Stimulated activated naive CD4-positive, alpha-beta T cell treated with Interleukin-2 at 50 U/mL for 16 hours (primary cell): ENCODE measurements around the gene B3GNT2.
"Not testable (repeated sequence)": the region's sequence is repeated elsewhere in the genome, so short reads cannot be mapped to it uniquely, and the experiment has no call there.

Experiments used
- DNase-seq: peaks from one replicate; lab custom pipeline; 2025; lab: John Stamatoyannopoulos, UW

B3GNT2 gene

GRCh38 chr2:62195421-62196277 lies at the start of gene B3GNT2:
TSS of gene B3GNT2 (plus strand) at chr2:62196115. CDS start at chr2:62222221, 26,106 bp downstream.
- peak; percentile 82 for DNase-seq

GRCh38 chr2:62146790-62147189 lies 49.1 kb upstream of the B3GNT2 start:
- DNase-seq = not testable (repeated sequence)

GRCh38 chr2:62147610-62148301 lies 48.2 kb upstream of the B3GNT2 start:
- no peak for DNase-seq

GRCh38 chr2:62149708-62150107 lies 46.2 kb upstream of the B3GNT2 start:
- no peak for DNase-seq

GRCh38 chr2:62150597-62151305 lies 45.2 kb upstream of the B3GNT2 start:
- no peak for DNase-seq

- no peak for DNase-seq
Measured at GRCh38 chr2:62151306-62151638, 44.6 kb upstream of the B3GNT2 start.

- DNase-seq = no peak
Measured at GRCh38 chr2:62152000-62152399, 43.9 kb upstream of the B3GNT2 start.

GRCh38 chr2:62156861-62157496 lies 38.9 kb upstream of the B3GNT2 start:
- no peak for DNase-seq

- DNase-seq = no peak
Measured at GRCh38 chr2:62158444-62159121, 37.3 kb upstream of the B3GNT2 start.

- not testable (repeated sequence) for DNase-seq
Measured at GRCh38 chr2:62160691-62161090, 35.2 kb upstream of the B3GNT2 start.

GRCh38 chr2:62163106-62163831 lies 32.6 kb upstream of the B3GNT2 start:
- no peak for DNase-seq

GRCh38 chr2:62163834-62164233 lies 32.1 kb upstream of the B3GNT2 start:
- DNase-seq = no peak

- DNase-seq = no peak
Measured at GRCh38 chr2:62175728-62176127, 20.2 kb upstream of the B3GNT2 start.

GRCh38 chr2:62176801-62177200 lies 19.1 kb upstream of the B3GNT2 start:
- no peak for DNase-seq

GRCh38 chr2:62177392-62178049 lies 18.4 kb upstream of the B3GNT2 start:
- no peak for DNase-seq

- DNase-seq = no peak
Measured at GRCh38 chr2:62178741-62179271, 17.1 kb upstream of the B3GNT2 start.

- no peak for DNase-seq
Measured at GRCh38 chr2:62180975-62181374, 14.9 kb upstream of the B3GNT2 start.

- DNase-seq = no peak
Measured at GRCh38 chr2:62181843-62182242, 14.1 kb upstream of the B3GNT2 start.

GRCh38 chr2:62184512-62185230 lies 11.2 kb upstream of the B3GNT2 start:
- no peak for DNase-seq
